ENCODE measurements around the gene ARL11.
A peak's percentile ranks its signal among the peaks of the same experiment; 100 is the strongest.

Gene ARL11

GRCh38 chr13:49646688-49647087, 18.4 kb downstream of the ARL11 start:
- DNase-seq (ENCODE audit: low spot score) (no peak), FAIRE-seq (no peak)

GRCh38 chr13:49649244-49649962, 21.1 kb downstream of the ARL11 start:
- DNase-seq (ENCODE audit: low spot score) (peak; percentile 33), FAIRE-seq (no peak)

- FAIRE-seq (no peak), DNase-seq (ENCODE audit: low spot score) (no peak)
Observed at GRCh38 chr13:49649963-49650312, 21.6 kb downstream of the ARL11 start.

- no peak for FAIRE-seq
- DNase-seq (ENCODE audit: low spot score): no peak
Observed at GRCh38 chr13:49651570-49652354, 23.5 kb downstream of the ARL11 start.

GRCh38 chr13:49652355-49653305, 24.3 kb downstream of the ARL11 start:
- FAIRE-seq (no peak), DNase-seq (ENCODE audit: low spot score) (peak; percentile 37)

- DNase-seq (ENCODE audit: low spot score) (no peak), FAIRE-seq (no peak)
Observed at GRCh38 chr13:49653478-49653877, 25.2 kb downstream of the ARL11 start.

GRCh38 chr13:49654011-49654410, 25.7 kb downstream of the ARL11 start:
- no peak for DNase-seq (ENCODE audit: low spot score)

GRCh38 chr13:49655906-49656305, 27.6 kb downstream of the ARL11 start:
- DNase-seq (ENCODE audit: low spot score): no peak
- FAIRE-seq: no peak

More at GRCh38 chr13:49654011-49654410, 25.7 kb downstream of the ARL11 start:
- no peak for FAIRE-seq

- DNase-seq (ENCODE audit: low spot score): no peak
- FAIRE-seq: no peak
Observed at GRCh38 chr13:49657241-49657641, 28.9 kb downstream of the ARL11 start.

- DNase-seq (ENCODE audit: low spot score) (no peak), FAIRE-seq (no peak)
Observed at GRCh38 chr13:49664606-49665005, 36.3 kb downstream of the ARL11 start.

GRCh38 chr13:49667773-49668172, 39.5 kb downstream of the ARL11 start:
- DNase-seq (ENCODE audit: low spot score) (no peak), FAIRE-seq (no peak)

- peak; percentile 30 for FAIRE-seq
Observed at GRCh38 chr13:49669735-49670309, 41.5 kb downstream of the ARL11 start.

GRCh38 chr13:49670828-49671227, 42.5 kb downstream of the ARL11 start:
- DNase-seq (ENCODE audit: low spot score): no peak
- no peak for FAIRE-seq

More at GRCh38 chr13:49669735-49670309, 41.5 kb downstream of the ARL11 start:
- peak; percentile 55 for DNase-seq (ENCODE audit: low spot score)

- no peak for DNase-seq (ENCODE audit: low spot score)
- FAIRE-seq: no peak
Observed at GRCh38 chr13:49676581-49677298, 48.4 kb downstream of the ARL11 start.

GRCh38 chr13:49678191-49678914, 50.0 kb downstream of the ARL11 start:
- no peak for DNase-seq (ENCODE audit: low spot score)
- no peak for FAIRE-seq

- FAIRE-seq (no peak), DNase-seq (ENCODE audit: low spot score) (no peak)
Observed at GRCh38 chr13:49679246-49679645, 50.9 kb downstream of the ARL11 start.

GRCh38 chr13:49681842-49682435, 53.6 kb downstream of the ARL11 start:
- FAIRE-seq: no peak

More at GRCh38 chr13:49681842-49682435, 53.6 kb downstream of the ARL11 start:
- DNase-seq (ENCODE audit: low spot score): no peak
